SK-N-MC (cell line): ENCODE results near the gene INSRR.

Experiments
- FOXP2 ChIP-seq: optimal IDR thresholded peaks from 2 replicates; pipeline ENCODE3; 2011; ENCODE audit warnings: mild to moderate bottlenecking, moderate library complexity; ENCODE audit not compliant: insufficient read depth; ENCODE audit errors: extremely low read length, control extremely low read depth
- POLR2AphosphoS5 ChIP-seq: IDR thresholded peaks from 2 replicates; pipeline ENCODE4 v1.6.1; 2012; ENCODE audit warnings: mild to moderate bottlenecking, low read depth, low read length, borderline replicate concordance

- TF ChIP-seq POLR2AphosphoS5 (no peak), FOXP2 (no peak)
These were observed 47.4 kb upstream of the INSRR start for GRCh38 chr1:156906206-156906906.
